Measurements from ENCODE around the gene ID2. TPM values are rescaled to one million over a fixed set of nuclear protein-coding genes. Genes with fewer than 3 reads are reported as not detected.

Gene ID2
- total and polyA plus RNA-seq, 2 experiments from 2014 or later: 468 to 668 TPM

- Histone ChIP-seq H3K27me3 (replicated peaks; ENCODE audit: insufficient read depth) (no peaks in the 10 kb centered on the region), H3K9me2 (ENCODE audit: insufficient read depth) (no peaks in the 10 kb centered on the region), H3K27ac (no peak overlapping the region), H3K4me2 (ENCODE audit: unreplicated experiment) (no peak overlapping the region), H3F3A (ENCODE audit: insufficient read depth) (peaks cover 3% of the 10 kb centered on the region; the same call in 1 of the 2 replicates), H3K9ac (no peak overlapping the region), H3K4me3 (no peak overlapping the region), H4K20me1 (ENCODE audit: insufficient read depth) (no peaks in the 10 kb centered on the region), H2AFZ (no peak overlapping the region), H3K36me3 (ENCODE audit: low read depth) (no peaks in the 10 kb centered on the region), H3K9me3 (ENCODE audit: low read depth) (no peaks in the 10 kb centered on the region), H3K79me2 (ENCODE audit: insufficient read depth) (no peaks in the 10 kb centered on the region), H3K4me1 (ENCODE audit: insufficient read depth) (no peaks in the 10 kb centered on the region)
- TF ChIP-seq EZH2 (IDR thresholded peaks at IDR 0.05; ENCODE audit: insufficient read depth, poor library complexity, severe bottlenecking) (no peak), EZH2phosphoT487 (IDR thresholded peaks at IDR 0.05; ENCODE audit: insufficient read depth, low read depth) (no peak)
- 83 to 87% methylated on average over 4 of the region's 4 CpGs for WGBS, 2 experiments (ENCODE audit: low coverage in 1 of 2, low lambda C conversion rate in 2 of 2, missing lambda C conversion rate in 2 of 2)
- no peak for DNase-seq
- in situ Hi-C loops (cut with MboI): no loop called here
Measured at GRCh38 chr2:8650256-8650655, 31.6 kb upstream of the ID2 start.

- H2AFZ ChIP-seq: no peak overlapping the region
- H3K9me3 ChIP-seq (ENCODE audit: low read depth): no peaks in the 10 kb centered on the region
- H3K27me3 ChIP-seq (replicated peaks; ENCODE audit: insufficient read depth): no peaks in the 10 kb centered on the region
- peaks cover 18% of the 10 kb centered on the region for H3F3A ChIP-seq (ENCODE audit: insufficient read depth)
- H3K27ac ChIP-seq: no peak overlapping the region
- no peaks in the 10 kb centered on the region for H4K20me1 ChIP-seq (ENCODE audit: insufficient read depth)
- no peak for TF ChIP-seq EZH2 (IDR thresholded peaks at IDR 0.05; ENCODE audit: insufficient read depth, poor library complexity, severe bottlenecking)
- no peak for TF ChIP-seq EZH2phosphoT487 (IDR thresholded peaks at IDR 0.05; ENCODE audit: insufficient read depth, low read depth)
- H3K4me3 ChIP-seq: no peak overlapping the region
- 92 to 95% methylated on average over 11 of the region's 11 CpGs for WGBS, 2 experiments (ENCODE audit: low coverage in 1 of 2, low lambda C conversion rate in 2 of 2, missing lambda C conversion rate in 2 of 2)
- peaks cover 6% of the 10 kb centered on the region for H3K4me1 ChIP-seq (ENCODE audit: insufficient read depth)
- H3K4me2 ChIP-seq (ENCODE audit: unreplicated experiment): no peak overlapping the region
- H3K36me3 ChIP-seq (ENCODE audit: low read depth): no peaks in the 10 kb centered on the region
- H3K9me2 ChIP-seq (ENCODE audit: insufficient read depth): no peaks in the 10 kb centered on the region
- DNase-seq: no peak
- in situ Hi-C loops (cut with MboI): no loop called here
- H3K79me2 ChIP-seq (ENCODE audit: insufficient read depth): no peaks in the 10 kb centered on the region
- no peak overlapping the region for H3K9ac ChIP-seq
Measured at GRCh38 chr2:8652774-8653426, 29.0 kb upstream of the ID2 start.

GRCh38 chr2:8653485-8653884 lies 28.4 kb upstream of the ID2 start:
- WGBS, 2 experiments (ENCODE audit: low coverage in 1 of 2, low lambda C conversion rate in 2 of 2, missing lambda C conversion rate in 2 of 2): 93 to 98% methylated on average over 7 of the region's 7 CpGs
- Histone ChIP-seq H3K4me1 (ENCODE audit: insufficient read depth) (peaks cover 6% of the 10 kb centered on the region), H3K27me3 (replicated peaks; ENCODE audit: insufficient read depth) (no peaks in the 10 kb centered on the region), H3K9me3 (ENCODE audit: low read depth) (no peaks in the 10 kb centered on the region), H4K20me1 (ENCODE audit: insufficient read depth) (no peaks in the 10 kb centered on the region), H2AFZ (no peak overlapping the region), H3K27ac (no peak overlapping the region), H3K4me2 (ENCODE audit: unreplicated experiment) (no peak overlapping the region), H3K4me3 (no peak overlapping the region), H3K79me2 (ENCODE audit: insufficient read depth) (no peaks in the 10 kb centered on the region), H3K9ac (no peak overlapping the region), H3K36me3 (ENCODE audit: low read depth) (no peaks in the 10 kb centered on the region), H3K9me2 (ENCODE audit: insufficient read depth) (no peaks in the 10 kb centered on the region), H3F3A (ENCODE audit: insufficient read depth) (peaks cover 18% of the 10 kb centered on the region)
- no peak for DNase-seq
- in situ Hi-C loops (cut with MboI): no loop called here
- TF ChIP-seq EZH2phosphoT487 (IDR thresholded peaks at IDR 0.05; ENCODE audit: insufficient read depth, low read depth) (no peak), EZH2 (IDR thresholded peaks at IDR 0.05; ENCODE audit: insufficient read depth, poor library complexity, severe bottlenecking) (no peak)

- DNase-seq: no peak
Measured at GRCh38 chr2:8654041-8654440, 27.8 kb upstream of the ID2 start.

More at GRCh38 chr2:8654041-8654440, 27.8 kb upstream of the ID2 start:
- Histone ChIP-seq H3F3A (ENCODE audit: insufficient read depth) (peaks cover 18% of the 10 kb centered on the region), H3K36me3 (ENCODE audit: low read depth) (no peaks in the 10 kb centered on the region), H3K4me2 (ENCODE audit: unreplicated experiment) (no peak overlapping the region), H3K4me1 (ENCODE audit: insufficient read depth) (peaks cover 6% of the 10 kb centered on the region), H3K4me3 (no peak overlapping the region), H3K9me2 (ENCODE audit: insufficient read depth) (no peaks in the 10 kb centered on the region), H4K20me1 (ENCODE audit: insufficient read depth) (no peaks in the 10 kb centered on the region), H2AFZ (no peak overlapping the region), H3K79me2 (ENCODE audit: insufficient read depth) (no peaks in the 10 kb centered on the region), H3K9me3 (ENCODE audit: low read depth) (no peaks in the 10 kb centered on the region), H3K9ac (no peak overlapping the region), H3K27me3 (replicated peaks; ENCODE audit: insufficient read depth) (no peaks in the 10 kb centered on the region), H3K27ac (no peak overlapping the region)
- TF ChIP-seq EZH2phosphoT487 (IDR thresholded peaks at IDR 0.05; ENCODE audit: insufficient read depth, low read depth): no peak
- TF ChIP-seq EZH2 (IDR thresholded peaks at IDR 0.05; ENCODE audit: insufficient read depth, poor library complexity, severe bottlenecking): no peak
- 91 to 96% methylated on average over 6 of the region's 6 CpGs for WGBS, 2 experiments (ENCODE audit: low coverage in 1 of 2, low lambda C conversion rate in 2 of 2, missing lambda C conversion rate in 2 of 2)
- in situ Hi-C loops (cut with MboI): no loop called here

Measured in GM23248 (cell line).